HG02642 (cell line): ENCODE data around the gene SGIP1.

Experiments used
- ATAC-seq: cut with Tn5 transposase; IDR thresholded peaks from one replicate; pipeline ENCODE4 v1.9.1; 2021; ENCODE audit warnings: mild to moderate bottlenecking; ENCODE audit not compliant: unreplicated experiment, poor library complexity

The SGIP1 gene

DNA sequence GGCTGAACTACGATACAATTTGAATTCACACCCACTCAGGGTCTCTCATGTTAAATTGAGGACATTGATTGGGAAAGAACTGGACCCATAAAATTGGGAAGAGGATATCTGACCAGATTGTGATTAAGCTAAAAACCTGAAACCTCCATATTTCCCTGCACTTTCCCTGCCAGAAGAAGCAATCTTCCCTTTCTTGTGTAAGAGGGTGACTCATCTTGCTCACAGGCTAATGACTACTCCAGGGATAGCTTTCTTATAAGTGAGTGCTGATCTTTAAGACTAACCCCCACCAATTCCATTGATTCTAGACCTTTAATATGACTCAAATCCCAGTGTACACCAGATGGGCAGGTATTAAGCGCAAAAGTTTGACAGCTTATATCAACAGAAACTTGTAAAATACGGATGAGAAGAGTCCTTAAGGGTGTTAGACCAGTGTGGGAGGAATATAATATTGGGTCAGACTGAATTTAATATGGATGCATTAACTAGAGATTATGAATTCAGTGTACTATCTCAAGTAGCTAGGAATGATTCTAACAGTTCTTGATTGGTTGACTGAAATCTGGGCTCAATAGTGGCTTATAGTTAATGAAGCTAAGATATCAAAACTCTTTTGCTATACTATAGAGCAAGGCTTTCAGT, 12.1 kb upstream of the SGIP1 start:
- ATAC-seq, result no peak

DNA sequence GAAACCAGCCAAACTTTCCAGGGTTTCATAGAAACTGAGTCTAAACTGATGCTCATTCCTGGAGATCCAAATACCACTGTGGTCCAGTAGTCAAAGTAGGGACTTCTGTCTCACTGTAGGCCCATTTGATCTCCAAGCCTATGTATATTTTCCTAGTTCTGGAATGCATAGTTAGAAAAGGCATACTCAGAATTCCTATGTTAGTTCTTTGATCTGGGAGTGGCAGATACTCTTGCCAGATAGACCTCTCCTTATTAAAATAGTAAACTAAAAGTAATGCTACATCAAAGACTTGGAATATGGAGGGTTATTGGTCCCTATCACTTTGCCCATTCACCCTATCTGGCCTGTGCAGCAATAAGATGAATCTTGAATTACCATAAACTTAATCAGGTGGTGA, 10.4 kb upstream of the SGIP1 start:
- ATAC-seq, result no peak

DNA sequence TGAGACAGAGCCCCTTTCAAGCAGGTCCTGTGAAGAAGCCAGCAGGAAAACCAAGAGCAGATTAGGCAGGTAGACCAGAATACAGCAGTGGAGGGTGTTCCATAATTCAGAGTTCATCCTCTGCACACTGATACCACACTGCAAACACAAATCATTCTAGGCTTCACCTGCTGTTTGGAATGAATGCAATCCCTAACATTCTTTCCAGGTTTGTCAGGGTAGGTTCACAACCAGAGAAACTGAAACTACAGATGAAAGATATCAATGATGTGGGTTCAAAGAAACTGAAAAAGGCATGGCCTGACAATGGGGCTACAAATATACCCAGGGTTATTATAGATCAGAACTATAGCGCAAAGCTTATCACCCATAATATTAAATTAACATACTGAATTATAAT, 8.9 kb upstream of the SGIP1 start:
- ATAC-seq, result no peak

DNA sequence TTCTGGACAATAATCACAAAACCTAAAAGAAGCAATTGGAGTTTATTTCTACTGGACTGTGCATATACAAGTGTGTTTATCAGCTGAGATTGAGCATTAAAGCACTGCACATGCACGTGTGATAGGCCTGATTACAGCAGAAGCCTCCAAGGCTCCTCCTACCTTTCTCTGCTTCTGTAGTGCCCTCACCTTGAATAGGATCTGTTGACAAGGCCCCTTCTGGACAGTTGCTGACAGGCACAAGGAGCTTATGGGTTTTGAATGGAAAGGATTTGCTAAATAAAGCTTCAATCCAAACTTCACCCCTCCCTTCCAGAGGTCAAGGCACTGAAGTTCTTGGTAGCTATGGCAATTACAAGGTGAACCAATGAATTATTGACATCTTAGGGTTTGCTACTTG, 7.9 kb upstream of the SGIP1 start:
- ATAC-seq, result no peak

- ATAC-seq, result no peak
These were observed 7.0 kb upstream of the SGIP1 start for GRCh38 chr1:66526991-66527390.

GRCh38 chr1:66527686-66528085, 6.3 kb upstream of the SGIP1 start:
- ATAC-seq, result no peak

DNA sequence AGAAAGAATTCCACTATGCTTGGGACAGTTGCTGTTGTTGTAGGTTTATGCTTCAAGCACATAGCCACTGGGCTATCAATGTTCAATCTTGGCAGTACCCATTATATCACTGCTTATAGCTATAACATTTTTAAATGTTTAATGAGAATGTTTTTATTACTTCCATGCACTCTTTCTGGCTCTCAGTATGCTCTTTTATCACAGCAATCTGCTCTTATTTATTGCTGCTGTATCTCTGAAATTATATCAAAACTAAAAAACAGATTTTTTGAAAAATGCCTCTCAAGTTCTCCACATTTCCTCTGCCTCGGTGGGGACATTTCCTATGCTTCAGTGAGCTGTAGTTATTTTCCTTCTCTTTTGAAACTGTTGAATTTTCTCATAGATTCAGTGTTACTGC, 5.4 kb upstream of the SGIP1 start:
- ATAC-seq, result no peak

DNA sequence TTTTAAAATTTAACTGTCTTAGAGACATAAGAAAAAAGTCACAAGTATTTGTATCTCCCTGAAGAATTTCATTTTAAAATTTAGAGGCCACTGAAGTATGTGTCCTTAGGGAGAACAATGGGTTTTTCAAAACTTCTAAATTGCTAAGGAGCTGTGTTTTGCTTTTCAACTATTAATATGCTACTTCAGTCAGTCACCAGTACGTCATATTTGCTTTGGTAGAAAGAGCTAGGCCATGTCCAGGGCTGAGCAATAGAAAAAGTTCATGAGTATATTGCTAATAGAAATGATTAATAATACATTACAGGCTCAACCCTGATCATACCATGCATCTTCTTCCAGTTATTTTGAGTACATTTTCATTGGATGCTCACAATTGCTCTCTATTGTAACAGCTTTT, 1.7 kb upstream of the SGIP1 start:
- ATAC-seq, result no peak

GRCh38 chr1:66532798-66533783, 862 bp upstream of the SGIP1 start:
- ATAC-seq, result no peak

GRCh38 chr1:66535061-66535460, 1.1 kb downstream of the SGIP1 start:
- no peak for ATAC-seq

GRCh38 chr1:66535853-66536252, 1.9 kb downstream of the SGIP1 start:
- no peak for ATAC-seq

GRCh38 chr1:66537718-66538117, 3.8 kb downstream of the SGIP1 start:
- ATAC-seq, result no peak

DNA sequence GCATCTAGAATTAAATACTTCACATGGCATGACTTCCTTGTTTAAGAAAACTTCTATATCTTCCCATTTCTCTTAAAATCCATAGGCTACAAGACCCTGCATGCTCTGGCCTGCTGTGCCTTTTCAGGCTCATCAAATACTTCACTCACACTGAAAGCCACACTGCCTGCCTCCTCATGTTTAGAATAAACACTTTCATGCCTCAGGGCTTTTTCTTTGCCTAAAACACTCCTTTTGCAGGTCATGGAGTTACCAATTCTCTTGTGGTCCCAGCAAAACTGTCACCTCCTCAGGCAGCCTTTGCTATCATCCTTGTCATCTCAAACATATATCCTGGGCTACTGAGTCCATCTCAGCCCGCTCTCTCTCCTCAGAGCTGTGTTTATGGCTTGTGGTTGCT, 5.5 kb downstream of the SGIP1 start:
- no peak for ATAC-seq

- ATAC-seq, result no peak
These were observed 6.6 kb downstream of the SGIP1 start for GRCh38 chr1:66540434-66541032.

- no peak for ATAC-seq
These were observed 8.4 kb downstream of the SGIP1 start for GRCh38 chr1:66542314-66542713.

DNA sequence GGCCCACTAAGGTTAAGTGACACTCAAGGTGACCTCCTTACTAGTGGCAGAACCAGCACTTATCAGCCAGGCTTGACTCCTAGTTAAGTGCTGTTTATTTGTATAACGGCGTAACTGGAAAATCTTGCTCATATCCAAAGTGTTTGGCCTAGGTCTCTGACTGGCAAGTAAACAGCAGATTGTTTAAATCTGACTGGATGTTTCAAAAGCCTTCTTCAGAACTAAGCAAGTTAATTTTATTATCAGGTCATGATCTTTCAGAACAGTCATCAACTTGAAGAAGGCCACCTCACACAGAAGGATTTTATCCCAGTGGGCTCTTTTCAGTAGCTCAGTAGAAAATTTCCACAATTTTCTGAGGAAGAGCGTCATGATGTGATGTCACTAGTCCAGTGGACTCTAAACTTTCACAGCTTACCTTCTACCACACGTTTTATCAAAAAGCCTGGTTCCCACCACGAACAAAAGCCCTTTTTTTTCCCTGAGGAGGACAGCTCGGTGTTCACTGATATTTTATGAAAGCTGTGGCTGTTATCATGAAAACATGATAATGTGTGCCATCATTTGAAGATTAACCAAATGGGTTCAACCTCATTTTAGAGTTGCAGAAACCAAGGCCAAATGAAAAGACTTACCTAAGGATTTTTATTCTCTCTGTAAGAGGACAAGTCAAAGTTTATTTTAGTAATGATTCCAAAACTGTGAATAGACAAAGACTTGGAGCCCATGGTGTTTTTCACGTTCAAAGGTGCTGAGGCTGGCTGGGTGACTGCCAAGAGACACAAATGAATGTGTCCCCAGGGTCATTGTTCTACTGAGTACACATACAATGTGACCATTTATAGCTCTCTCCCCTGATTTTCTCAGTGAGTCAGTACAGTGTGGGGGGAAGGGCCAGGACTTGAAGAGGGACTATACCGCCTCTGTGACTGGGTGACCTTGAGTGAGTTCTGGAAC, 9.1 kb downstream of the SGIP1 start:
- no peak for ATAC-seq

GRCh38 chr1:66546047-66546810, 12.3 kb downstream of the SGIP1 start:
- no peak for ATAC-seq

- no peak for ATAC-seq
These were observed 15.1 kb downstream of the SGIP1 start for GRCh38 chr1:66549017-66549416.

- no peak for ATAC-seq
These were observed 16.3 kb downstream of the SGIP1 start for GRCh38 chr1:66550243-66550642.
